CD4-positive, alpha-beta T cell treated with Interferon alpha-2 for 1 hour (primary cell): Measurements from ENCODE around the gene MSRB3.
"Not testable (repeated sequence)": the region's sequence is repeated elsewhere in the genome, so short reads cannot be mapped to it uniquely, and the experiment has no call there.

ENCODE experiments used
- DNase-seq, 2 donors: peaks; one replicate each; pipeline ENCODE4 v3.0.0-alpha.2; 2020 to 2022

The MSRB3 gene

GRCh38 chr12:65460063-65460462, 181.6 kb downstream of the MSRB3 start:
- DNase-seq = no peak

- DNase-seq = no peak
Observed at GRCh38 chr12:65461017-65461416, 182.5 kb downstream of the MSRB3 start.

- no peak for DNase-seq
Observed at GRCh38 chr12:65462484-65462883, 184.0 kb downstream of the MSRB3 start.

- DNase-seq = no peak
Observed at GRCh38 chr12:65463082-65463481, 184.6 kb downstream of the MSRB3 start.

- DNase-seq = no peak
Observed at GRCh38 chr12:65463611-65464010, 185.1 kb downstream of the MSRB3 start.

GRCh38 chr12:65464930-65465329, 186.4 kb downstream of the MSRB3 start:
- no peak for DNase-seq

GRCh38 chr12:65465766-65466547, 187.5 kb downstream of the MSRB3 start:
- DNase-seq = no peak

GRCh38 chr12:65466911-65467310, 188.4 kb downstream of the MSRB3 start:
- no peak for DNase-seq

- no peak for DNase-seq
Observed at GRCh38 chr12:65470256-65470655, 191.8 kb downstream of the MSRB3 start.

GRCh38 chr12:65472079-65472478, 193.6 kb downstream of the MSRB3 start:
- DNase-seq = no peak

GRCh38 chr12:65474831-65475230, 196.3 kb downstream of the MSRB3 start:
- no peak for DNase-seq

- DNase-seq = no peak
Observed at GRCh38 chr12:65477721-65478120, 199.2 kb downstream of the MSRB3 start.

- not testable (repeated sequence) for DNase-seq
Observed at GRCh38 chr12:65483891-65484516, 205.5 kb downstream of the MSRB3 start.

GRCh38 chr12:65488197-65488596, 209.7 kb downstream of the MSRB3 start:
- DNase-seq = no peak

GRCh38 chr12:65490250-65490649, 211.8 kb downstream of the MSRB3 start:
- DNase-seq = no peak

- no peak for DNase-seq
Observed at GRCh38 chr12:65492998-65493912, 214.8 kb downstream of the MSRB3 start.

- DNase-seq = no peak
Observed at GRCh38 chr12:65493913-65494245, 215.4 kb downstream of the MSRB3 start.

GRCh38 chr12:65494537-65494936, 216.1 kb downstream of the MSRB3 start:
- DNase-seq = no peak

- DNase-seq = no peak
Observed at GRCh38 chr12:65495233-65495632, 216.8 kb downstream of the MSRB3 start.

- no peak for DNase-seq
Observed at GRCh38 chr12:65496617-65497016, 218.1 kb downstream of the MSRB3 start.

GRCh38 chr12:65497660-65498059, 219.2 kb downstream of the MSRB3 start:
- DNase-seq = no peak

GRCh38 chr12:65499167-65499566, 220.7 kb downstream of the MSRB3 start:
- DNase-seq = no peak

- no peak for DNase-seq
Observed at GRCh38 chr12:65500091-65500900, 221.8 kb downstream of the MSRB3 start.
